Activated CD4-positive, alpha-beta T cell treated with anti-CD3 and anti-CD28 coated beads for 36 hours (primary cell): ENCODE measurements around the gene HPGD. TPM values are rescaled to one million over a fixed set of nuclear protein-coding genes. Genes with fewer than 3 reads are reported as not detected.

Experiments
- total RNA-seq, 2 experiments: library from RNA; stranded (reverse); gene quantifications; one replicate each; pipeline ENCODE4 v1.2.3, GENCODE V29; 2021

The HPGD gene
- total RNA-seq, 2 experiments from 2014 or later: 1.6 to 2.5 TPM

Other genes with a start within 250 kb of the HPGD start
- 10 to 100 TPM; 17.7 to 18.9 TPM for gene FBXO8, start 238.8 kb downstream of the HPGD start, total RNA-seq
- 10 to 100 TPM; 20.1 to 30.1 TPM for gene CEP44, start 238.6 kb downstream of the HPGD start, total RNA-seq